HepG2 (cell line): ENCODE results near the gene NUAK2. TPM values are rescaled to one million over a fixed set of nuclear protein-coding genes. Genes with fewer than 3 reads are reported as not detected.

Experiments used
- AKAP8 ChIP-seq: sonication (generic); formaldehyde crosslinking; IDR thresholded peaks from 2 replicates; pipeline ENCODE4 v1.5.1; 2020; ENCODE audit warnings: mild to moderate bottlenecking, missing genetic modification reagents
- ATF6 ChIP-seq: sonication (generic); formaldehyde crosslinking; conservative IDR thresholded peaks from 2 replicates; pipeline ENCODE4 v1.4.0; 2020; ENCODE audit warnings: missing genetic modification reagents
- ZFP62 ChIP-seq: sonication (generic); formaldehyde crosslinking; IDR thresholded peaks from 2 replicates; pipeline ENCODE4 v1.4.0; 2020; ENCODE audit warnings: missing genetic modification reagents
- ZNF501 ChIP-seq: sonication (generic); formaldehyde crosslinking; IDR thresholded peaks from 2 replicates; pipeline ENCODE4 v1.5.1; 2020; ENCODE audit warnings: mild to moderate bottlenecking, moderate library complexity, missing genetic modification reagents
- ZNF503 ChIP-seq: sonication (generic); formaldehyde crosslinking; IDR thresholded peaks from 2 replicates; pipeline ENCODE4 v1.4.0; 2020; ENCODE audit warnings: missing genetic modification reagents
- polyA plus RNA-seq, 8 experiments: library from polyadenylated mRNA; depleted of rRNA in 3 of 8; stranded (reverse) in 7 of 8; unstranded in 1 of 8; fragments of >200 nt; fragmentation: Illumina TruSeq in 4 of 8; extraction: Trizol in 4 of 8; gene quantifications; 2 replicates each; pipeline versions ENCODE4 v1.2.1 to v1.2.3, GENCODE V29; 2011 to 2016; ENCODE audit warnings: low read depth in 4 of 8, missing spikeins in 1 of 8, mixed read lengths in 1 of 8; ENCODE audit not compliant: insufficient read depth in 1 of 8
- total RNA-seq, 5 experiments: library from RNA; depleted of rRNA; stranded (reverse); fragments of >200 nt; fragmentation: Illumina TruSeq; extraction: Trizol; gene quantifications; 2 replicates each; pipeline ENCODE4 v1.2.3, GENCODE V29; 2016; ENCODE audit warnings: low read depth in 1 of 5
- TF ChIP-seq, protein P1 (sequence below): sonication (generic); formaldehyde crosslinking; IDR thresholded peaks from 2 replicates; pipeline ENCODE4 v1.8.0; 2022; ENCODE audit warnings: missing genetic modification reagents, low read depth, mild to moderate bottlenecking, borderline replicate concordance
- TF ChIP-seq, protein P2 (sequence below): sonication (generic); formaldehyde crosslinking; conservative IDR thresholded peaks from 2 replicates; pipeline ENCODE4 v1.8.1; 2023; ENCODE audit warnings: missing genetic modification reagents
- TF ChIP-seq, protein P3 (sequence below): sonication (generic); formaldehyde crosslinking; IDR thresholded peaks from 2 replicates; pipeline ENCODE4 v1.4.0; 2020; ENCODE audit warnings: mild to moderate bottlenecking, missing genetic modification reagents
- TF ChIP-seq, protein P4 (sequence below): sonication (generic); formaldehyde crosslinking; IDR thresholded peaks from 2 replicates; pipeline ENCODE4 v1.5.1; 2020; ENCODE audit warnings: missing genetic modification reagents, mild to moderate bottlenecking, borderline replicate concordance

NUAK2 gene
- total and polyA plus RNA-seq, 2 of the 13 experiments (the other 11 are each of a cell fraction or from before 2014, with no cell fraction given): 0.75 to 1.1 TPM

GRCh38 chr1:205294175-205294917 lies 27.2 kb downstream of the NUAK2 start (continued):
- no peak for TF ChIP-seq ZNF503 (CRISPR knock-in tag)
- TF ChIP-seq AKAP8 (CRISPR knock-in tag): no peak
- TF ChIP-seq, protein P1, sequence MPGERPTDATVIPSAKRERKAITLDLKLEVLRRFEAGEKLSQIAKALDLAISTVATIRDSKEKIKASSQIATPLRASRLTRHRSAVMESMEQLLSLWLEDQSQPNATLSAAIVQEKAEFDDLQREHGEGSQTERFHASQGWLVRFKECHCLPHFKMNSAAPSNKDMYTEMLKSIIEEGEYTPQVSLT (CRISPR knock-in tag): no peak
- TF ChIP-seq, protein P2, sequence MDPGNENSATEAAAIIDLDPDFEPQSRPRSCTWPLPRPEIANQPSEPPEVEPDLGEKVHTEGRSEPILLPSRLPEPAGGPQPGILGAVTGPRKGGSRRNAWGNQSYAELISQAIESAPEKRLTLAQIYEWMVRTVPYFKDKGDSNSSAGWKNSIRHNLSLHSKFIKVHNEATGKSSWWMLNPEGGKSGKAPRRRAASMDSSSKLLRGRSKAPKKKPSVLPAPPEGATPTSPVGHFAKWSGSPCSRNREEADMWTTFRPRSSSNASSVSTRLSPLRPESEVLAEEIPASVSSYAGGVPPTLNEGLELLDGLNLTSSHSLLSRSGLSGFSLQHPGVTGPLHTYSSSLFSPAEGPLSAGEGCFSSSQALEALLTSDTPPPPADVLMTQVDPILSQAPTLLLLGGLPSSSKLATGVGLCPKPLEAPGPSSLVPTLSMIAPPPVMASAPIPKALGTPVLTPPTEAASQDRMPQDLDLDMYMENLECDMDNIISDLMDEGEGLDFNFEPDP (CRISPR knock-in tag): no peak
- TF ChIP-seq ZNF501 (CRISPR knock-in tag): no peak; the same call in 1 of the 2 replicates
- TF ChIP-seq, protein P3, sequence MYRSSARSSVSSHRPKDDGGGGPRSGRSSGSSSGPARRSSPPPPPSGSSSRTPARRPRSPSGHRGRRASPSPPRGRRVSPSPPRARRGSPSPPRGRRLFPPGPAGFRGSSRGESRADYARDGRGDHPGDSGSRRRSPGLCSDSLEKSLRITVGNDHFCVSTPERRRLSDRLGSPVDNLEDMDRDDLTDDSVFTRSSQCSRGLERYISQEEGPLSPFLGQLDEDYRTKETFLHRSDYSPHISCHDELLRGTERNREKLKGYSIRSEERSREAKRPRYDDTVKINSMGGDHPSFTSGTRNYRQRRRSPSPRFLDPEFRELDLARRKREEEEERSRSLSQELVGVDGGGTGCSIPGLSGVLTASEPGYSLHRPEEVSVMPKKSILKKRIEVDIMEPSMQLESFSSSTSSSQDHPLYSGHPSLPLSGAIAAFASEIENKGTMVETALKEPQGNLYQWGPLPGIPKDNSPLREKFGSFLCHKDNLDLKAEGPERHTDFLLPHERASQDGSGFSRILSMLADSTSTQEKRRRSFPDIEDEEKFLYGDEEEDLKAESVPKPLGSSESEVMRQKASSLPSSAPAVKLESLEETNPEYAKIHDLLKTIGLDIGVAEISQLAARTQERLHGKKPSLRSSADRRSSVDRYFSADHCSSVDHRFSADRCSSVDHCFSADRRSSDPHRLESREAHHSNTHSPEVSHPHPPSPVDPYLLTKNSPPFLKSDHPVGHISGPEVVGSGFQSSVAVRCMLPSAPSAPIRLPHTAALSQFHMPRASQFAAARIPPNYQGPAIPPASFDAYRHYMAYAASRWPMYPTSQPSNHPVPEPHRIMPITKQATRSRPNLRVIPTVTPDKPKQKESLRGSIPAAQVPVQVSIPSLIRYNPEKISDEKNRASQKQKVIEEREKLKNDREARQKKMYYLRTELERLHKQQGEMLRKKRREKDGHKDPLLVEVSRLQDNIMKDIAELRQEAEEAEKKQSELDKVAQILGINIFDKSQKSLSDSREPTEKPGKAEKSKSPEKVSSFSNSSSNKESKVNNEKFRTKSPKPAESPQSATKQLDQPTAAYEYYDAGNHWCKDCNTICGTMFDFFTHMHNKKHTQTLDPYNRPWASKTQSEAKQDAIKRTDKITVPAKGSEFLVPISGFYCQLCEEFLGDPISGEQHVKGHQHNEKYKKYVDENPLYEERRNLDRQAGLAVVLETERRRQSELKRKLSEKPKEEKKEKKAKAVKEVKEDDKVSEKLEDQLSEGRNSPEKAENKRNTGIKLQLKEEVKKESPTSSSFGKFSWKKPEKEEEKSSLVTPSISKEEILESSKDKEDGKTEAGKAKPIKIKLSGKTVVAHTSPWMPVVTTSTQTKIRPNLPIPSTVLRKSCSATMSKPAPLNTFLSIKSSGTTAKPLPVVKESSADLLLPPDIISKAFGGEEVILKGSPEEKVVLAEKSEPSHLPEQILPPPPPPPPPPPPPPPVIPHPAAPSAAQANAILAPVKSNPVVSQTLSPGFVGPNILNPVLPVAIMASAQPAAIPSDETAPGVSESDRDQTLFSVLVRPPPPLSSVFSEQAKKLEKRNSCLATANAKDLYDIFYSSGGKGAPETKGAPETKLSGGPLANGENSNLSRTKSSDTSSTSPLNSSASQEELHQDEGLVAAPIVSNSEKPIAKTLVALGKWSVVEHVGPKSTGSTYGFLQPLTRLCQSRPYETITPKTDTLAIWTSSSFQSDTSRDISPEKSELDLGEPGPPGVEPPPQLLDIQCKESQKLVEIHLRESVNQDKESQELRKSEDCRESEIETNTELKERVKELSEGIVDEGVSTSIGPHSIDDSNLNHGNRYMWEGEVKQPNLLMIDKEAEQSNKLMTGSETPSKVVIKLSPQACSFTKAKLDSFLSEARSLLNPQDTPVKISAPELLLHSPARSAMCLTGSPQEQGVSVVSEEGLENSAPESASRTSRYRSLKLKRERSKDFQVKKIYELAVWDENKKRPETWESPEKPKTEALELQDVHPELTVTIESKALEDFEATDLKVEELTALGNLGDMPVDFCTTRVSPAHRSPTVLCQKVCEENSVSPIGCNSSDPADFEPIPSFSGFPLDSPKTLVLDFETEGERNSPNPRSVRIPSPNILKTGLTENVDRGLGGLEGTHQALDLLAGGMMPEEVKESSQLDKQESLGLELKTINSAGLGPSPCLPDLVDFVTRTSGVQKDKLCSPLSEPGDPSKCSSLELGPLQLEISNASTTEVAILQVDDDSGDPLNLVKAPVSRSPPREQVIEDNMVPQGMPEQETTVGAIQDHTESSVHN (CRISPR knock-in tag): no peak; the same call in 1 of the 2 replicates
- TF ChIP-seq, protein P4, sequence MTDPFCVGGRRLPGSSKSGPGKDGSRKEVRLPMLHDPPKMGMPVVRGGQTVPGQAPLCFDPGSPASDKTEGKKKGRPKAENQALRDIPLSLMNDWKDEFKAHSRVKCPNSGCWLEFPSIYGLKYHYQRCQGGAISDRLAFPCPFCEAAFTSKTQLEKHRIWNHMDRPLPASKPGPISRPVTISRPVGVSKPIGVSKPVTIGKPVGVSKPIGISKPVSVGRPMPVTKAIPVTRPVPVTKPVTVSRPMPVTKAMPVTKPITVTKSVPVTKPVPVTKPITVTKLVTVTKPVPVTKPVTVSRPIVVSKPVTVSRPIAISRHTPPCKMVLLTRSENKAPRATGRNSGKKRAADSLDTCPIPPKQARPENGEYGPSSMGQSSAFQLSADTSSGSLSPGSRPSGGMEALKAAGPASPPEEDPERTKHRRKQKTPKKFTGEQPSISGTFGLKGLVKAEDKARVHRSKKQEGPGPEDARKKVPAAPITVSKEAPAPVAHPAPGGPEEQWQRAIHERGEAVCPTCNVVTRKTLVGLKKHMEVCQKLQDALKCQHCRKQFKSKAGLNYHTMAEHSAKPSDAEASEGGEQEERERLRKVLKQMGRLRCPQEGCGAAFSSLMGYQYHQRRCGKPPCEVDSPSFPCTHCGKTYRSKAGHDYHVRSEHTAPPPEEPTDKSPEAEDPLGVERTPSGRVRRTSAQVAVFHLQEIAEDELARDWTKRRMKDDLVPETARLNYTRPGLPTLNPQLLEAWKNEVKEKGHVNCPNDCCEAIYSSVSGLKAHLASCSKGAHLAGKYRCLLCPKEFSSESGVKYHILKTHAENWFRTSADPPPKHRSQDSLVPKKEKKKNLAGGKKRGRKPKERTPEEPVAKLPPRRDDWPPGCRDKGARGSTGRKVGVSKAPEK (CRISPR knock-in tag): no peak
- TF ChIP-seq ZFP62: no peak
- no peak for TF ChIP-seq ATF6 (CRISPR knock-in tag)
